ENCODE measurements around the gene SCN8A.
A peak's percentile ranks its signal among the peaks of the same experiment; 100 is the strongest.
"Not testable (repeated sequence)": the region's sequence is repeated elsewhere in the genome, so short reads cannot be mapped to it uniquely, and the experiment has no call there.

SCN8A gene

GRCh38 chr12:51591016-51591901, at the start of gene SCN8A:
Gene SCN8A (plus strand): TSS chr12:51591233. CDS start chr12:51662818, 71,585 bp downstream.
- peak; percentile 68 for DNase-seq

DNA sequence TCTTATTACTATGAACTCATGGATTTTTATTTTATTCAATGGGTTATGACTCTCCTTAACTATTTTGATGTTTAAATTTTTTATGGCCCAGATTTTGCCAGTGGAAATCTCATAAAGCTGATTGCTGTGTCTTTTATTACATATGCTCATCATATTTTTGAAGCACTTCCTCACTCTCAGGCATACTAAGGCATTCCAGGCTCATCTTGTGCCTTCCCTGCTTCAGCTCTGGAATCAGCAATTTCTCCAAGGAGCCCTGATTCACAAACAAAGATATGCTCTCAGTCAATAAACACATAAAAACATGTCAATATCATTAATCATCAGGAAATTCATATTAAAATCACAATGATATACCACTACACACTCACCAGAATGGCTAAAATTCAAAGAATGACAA, 44.9 kb upstream of the SCN8A start:
- DNase-seq: no peak

DNA sequence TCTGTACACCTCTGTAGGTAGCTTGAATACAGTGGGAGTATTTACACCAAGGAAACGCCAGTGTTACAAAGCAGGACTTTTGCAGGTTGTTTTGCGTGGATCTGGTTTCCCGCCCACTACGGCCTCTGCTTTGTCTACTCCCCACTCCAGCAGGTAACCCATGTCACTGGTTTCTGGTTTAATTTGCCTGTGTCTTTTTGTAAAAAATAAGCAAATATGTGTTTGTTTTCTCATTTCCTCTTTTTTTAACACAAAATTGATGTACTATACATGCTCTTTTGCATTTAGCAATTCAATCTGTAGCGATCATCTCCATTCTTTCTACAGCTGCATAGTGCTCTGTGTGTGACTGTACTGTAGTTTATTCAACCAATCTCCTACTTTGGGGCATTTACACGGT, 43.4 kb upstream of the SCN8A start:
- DNase-seq: no peak

- peak; percentile 5 for DNase-seq
These were observed 42.8 kb upstream of the SCN8A start for GRCh38 chr12:51548241-51548640.

DNA sequence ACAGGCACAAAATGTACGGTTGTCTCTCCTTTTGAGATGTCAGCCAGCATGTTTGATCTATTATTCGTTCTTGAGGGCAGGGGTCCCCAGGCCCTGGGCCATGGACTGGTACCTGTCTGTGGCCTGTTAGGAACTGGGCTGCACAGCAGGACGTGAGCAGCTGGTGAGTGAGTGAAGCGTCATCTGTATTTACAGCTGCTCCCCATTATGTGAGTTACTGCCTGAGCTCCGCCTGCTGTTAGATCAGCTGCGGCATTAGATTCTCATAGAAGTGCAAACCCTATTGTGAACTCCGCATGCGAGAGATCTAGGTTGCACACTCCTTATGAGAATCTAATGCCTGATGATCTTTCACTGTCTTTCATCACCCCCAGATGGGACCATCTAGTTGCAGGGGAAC, 41.4 kb upstream of the SCN8A start:
- peak; percentile 26 for DNase-seq

DNA sequence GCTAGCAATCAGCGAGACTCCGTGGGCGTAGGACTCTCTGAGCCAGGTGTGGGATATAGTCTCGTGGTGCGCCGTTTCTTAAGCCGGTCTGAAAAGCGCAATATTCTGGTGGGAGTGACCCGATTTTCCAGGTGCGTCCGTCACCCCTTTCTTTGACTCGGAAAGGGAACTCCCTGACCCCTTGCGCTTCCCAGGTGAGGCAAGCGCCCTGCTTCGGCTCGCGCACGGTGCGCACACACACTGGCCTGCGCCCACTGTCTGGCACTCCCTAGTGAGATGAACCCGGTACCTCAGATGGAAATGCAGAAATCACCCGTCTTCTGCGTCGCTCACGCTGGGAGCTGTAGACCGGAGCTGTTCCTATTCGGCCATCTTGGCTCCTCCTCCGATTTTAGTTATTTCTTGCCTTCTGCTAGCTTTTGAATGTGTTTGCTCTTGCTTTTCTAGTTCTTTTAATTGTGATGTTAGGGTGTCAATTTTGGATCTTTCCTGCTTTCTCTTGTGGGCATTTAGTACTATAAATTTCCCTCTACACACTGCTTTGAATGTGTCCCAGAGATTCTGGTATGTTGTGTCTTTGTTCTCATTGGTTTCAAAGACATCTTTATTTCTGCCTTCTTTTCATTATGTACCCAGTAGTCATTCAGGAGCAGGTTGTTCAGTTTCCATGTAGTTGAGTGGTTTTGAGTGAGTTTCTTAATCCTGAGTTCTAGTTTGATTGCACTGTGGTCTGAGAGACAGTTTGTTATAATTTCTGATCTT, 22.6 kb upstream of the SCN8A start:
- DNase-seq: not testable (repeated sequence)

DNA sequence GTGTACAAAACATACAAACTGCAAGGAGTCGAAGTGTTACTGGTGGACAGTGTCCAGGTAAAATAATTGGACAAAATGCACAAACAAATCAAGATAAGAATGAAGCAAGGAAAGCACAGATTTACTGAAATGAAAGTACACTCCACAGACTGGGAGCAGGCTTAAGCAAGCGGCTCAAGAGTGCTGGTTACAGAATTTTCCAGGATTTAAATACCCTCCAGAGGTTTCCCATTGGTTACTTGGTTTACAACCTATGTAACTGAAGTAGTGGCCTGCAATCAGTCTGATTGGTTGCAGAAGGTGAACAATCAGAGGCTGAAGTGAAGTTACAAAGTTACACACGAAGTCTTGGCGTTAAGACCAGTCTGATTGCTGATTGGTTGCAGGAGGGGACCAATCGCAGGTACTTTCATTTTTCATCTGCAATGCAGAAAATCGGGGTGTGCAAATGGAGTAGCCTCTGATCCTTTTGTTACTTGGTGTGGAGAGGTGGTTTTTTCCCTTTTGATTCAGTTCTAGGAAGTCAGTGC, 11.6 kb upstream of the SCN8A start:
- no peak for DNase-seq

GRCh38 chr12:51589060-51589459, 2.0 kb upstream of the SCN8A start:
- no peak for DNase-seq

GRCh38 chr12:51589557-51590176, 1.4 kb upstream of the SCN8A start:
- DNase-seq: no peak

GRCh38 chr12:51590347-51591015, 552 bp upstream of the SCN8A start:
- DNase-seq: peak; percentile 68

GRCh38 chr12:51592034-51592705, 1.1 kb downstream of the SCN8A start:
- peak; percentile 3 for DNase-seq

- no peak for DNase-seq
These were observed 2.0 kb downstream of the SCN8A start for GRCh38 chr12:51593021-51593420.

GRCh38 chr12:51593539-51593938, 2.5 kb downstream of the SCN8A start:
- no peak for DNase-seq

GRCh38 chr12:51598156-51598555, 7.1 kb downstream of the SCN8A start:
- DNase-seq: no peak

DNA sequence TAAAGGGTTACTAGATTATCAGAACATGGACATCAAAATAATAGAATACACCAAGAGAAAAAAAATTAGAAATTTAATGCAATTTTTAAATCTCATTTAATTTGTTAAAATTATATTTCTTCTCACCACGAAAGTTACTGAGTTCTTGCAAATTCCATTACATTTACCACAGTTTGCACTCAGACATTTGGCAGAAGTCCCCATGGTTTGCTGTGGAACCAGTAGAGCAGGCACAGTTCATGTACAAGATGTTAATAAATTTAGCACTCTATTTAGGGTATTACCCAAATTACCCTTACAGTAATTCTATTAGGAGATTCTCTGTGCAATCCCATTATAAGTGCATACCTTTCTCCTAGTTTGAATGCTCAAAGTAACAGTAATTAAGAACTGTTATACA, 9.7 kb downstream of the SCN8A start:
- no peak for DNase-seq

DNA sequence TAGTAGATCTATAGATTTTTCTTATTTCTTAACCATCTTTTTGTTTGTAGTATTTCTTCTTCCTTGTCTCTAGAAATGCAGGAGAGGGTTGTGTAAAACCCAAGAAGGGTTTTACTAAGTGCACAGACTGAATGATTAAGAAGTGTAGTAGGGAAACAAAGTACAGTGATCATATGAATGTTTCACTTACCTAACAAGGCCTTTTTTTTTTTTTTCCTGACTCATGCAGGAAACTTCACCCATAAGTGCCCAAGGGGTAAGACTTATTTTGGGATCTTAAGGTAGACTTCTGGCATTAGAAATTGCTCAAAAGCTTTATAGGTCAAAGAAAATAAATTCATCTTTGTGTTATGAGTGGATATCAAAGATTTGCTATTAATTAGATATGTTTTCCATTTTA, 10.2 kb downstream of the SCN8A start:
- DNase-seq: no peak

DNA sequence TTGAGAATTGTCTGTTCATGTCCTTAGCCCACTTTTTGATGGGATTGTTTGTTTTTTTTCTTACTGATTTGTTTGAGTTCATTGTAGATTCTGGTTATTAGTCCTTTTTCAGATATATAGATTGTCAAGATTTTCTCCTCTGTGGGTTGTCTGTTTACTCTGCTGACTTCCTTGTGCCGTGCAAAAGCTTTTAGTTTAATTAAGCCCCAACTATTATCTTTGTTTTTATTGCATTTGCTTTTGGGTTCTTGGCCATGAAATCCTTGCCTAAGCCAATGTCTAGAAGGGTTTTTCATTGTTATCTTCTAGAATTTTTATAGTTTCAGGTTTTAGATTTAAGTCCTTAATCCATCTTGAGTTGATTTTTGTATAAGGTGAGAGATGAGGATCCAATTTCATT, 14.9 kb downstream of the SCN8A start:
- DNase-seq: not testable (repeated sequence)

GRCh38 chr12:51607197-51607596, 16.2 kb downstream of the SCN8A start:
- DNase-seq: not testable (repeated sequence)

DNA sequence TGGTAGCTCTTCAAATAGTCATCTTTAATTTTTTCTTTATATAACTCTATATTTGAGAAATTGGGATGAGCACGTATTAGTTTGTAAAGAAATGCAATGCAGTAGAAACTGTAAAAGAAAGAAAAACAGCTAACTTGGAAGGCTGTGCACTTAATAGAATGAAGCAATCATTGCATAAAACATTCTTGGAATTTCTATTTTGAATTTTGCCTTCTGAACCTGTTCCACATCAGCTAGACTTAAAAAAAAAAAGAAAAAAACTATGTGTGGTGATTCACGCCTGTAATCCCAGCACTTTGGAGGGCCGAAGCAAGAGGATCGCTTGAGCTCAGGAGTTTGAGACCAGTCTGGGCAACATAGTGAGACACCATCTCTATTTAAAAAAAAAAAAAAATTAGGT, 29.4 kb downstream of the SCN8A start:
- DNase-seq: no peak

DNA sequence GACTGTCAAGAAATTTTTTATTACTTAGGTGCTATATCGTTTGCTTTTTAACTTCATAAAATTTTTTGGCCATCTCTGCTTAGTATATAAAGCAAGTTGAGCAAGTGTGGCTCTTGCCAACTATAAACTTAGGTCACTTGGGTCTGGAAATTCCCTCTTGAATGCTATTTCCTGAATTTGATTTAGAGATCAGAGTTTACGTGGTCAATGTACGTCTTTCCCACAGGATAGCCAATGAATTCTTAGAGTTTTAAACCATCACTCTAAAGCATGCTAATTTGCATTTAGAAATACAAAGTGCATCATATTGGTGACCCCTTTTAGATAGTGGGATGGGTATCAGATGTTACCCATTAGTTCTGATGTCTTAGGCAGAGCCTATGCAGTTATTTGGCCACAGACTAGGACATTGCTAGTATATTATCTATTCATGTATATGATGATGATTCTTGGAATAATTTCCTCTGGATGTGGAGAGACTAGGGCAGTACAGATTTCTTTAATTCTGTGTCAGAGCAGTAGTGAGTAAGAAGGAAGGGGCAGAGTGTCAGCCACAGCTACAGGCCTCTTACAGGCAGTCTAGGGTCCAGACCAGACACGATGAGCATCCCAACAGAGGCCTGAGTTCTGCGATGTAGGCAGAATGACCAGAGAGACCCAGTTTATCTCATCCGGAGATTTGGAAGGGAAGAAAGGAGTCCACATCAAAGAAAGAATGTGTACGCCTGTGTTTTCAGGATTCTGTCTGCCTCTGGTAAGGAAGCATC, 30.3 kb downstream of the SCN8A start:
- no peak for DNase-seq

- DNase-seq: no peak
These were observed 31.5 kb downstream of the SCN8A start for GRCh38 chr12:51622564-51622963.
